Activated naive CD4-positive, alpha-beta T cell treated with anti-CD3 and anti-CD28 coated beads, Interleukin-2, amount 50 U/mL, for 24 hours (primary cell): ENCODE results near the gene GATA6.
"Not testable (repeated sequence)": the region's sequence is repeated elsewhere in the genome, so short reads cannot be mapped to it uniquely, and the experiment has no call there.

Experiments used
- H3K27ac Mint-ChIP-seq: one replicate; pipeline ENCODE4 v1.8.0; 2021; ENCODE audit warnings: mild to moderate bottlenecking, mixed read lengths
- H3K27me3 Mint-ChIP-seq: one replicate; pipeline ENCODE4 v1.8.0; 2021; ENCODE audit warnings: mixed read lengths
- H3K36me3 Mint-ChIP-seq: one replicate; pipeline ENCODE4 v1.8.0; 2021; ENCODE audit warnings: mixed read lengths
- H3K4me1 Mint-ChIP-seq: one replicate; pipeline ENCODE4 v1.8.0; 2021; ENCODE audit warnings: mixed read lengths
- H3K4me3 Mint-ChIP-seq: one replicate; pipeline ENCODE4 v1.8.0; 2021; ENCODE audit warnings: mild to moderate bottlenecking, mixed read lengths
- H3K9me3 Mint-ChIP-seq: one replicate; pipeline ENCODE4 v1.8.0; 2021; ENCODE audit warnings: mixed read lengths

The GATA6 gene

DNA sequence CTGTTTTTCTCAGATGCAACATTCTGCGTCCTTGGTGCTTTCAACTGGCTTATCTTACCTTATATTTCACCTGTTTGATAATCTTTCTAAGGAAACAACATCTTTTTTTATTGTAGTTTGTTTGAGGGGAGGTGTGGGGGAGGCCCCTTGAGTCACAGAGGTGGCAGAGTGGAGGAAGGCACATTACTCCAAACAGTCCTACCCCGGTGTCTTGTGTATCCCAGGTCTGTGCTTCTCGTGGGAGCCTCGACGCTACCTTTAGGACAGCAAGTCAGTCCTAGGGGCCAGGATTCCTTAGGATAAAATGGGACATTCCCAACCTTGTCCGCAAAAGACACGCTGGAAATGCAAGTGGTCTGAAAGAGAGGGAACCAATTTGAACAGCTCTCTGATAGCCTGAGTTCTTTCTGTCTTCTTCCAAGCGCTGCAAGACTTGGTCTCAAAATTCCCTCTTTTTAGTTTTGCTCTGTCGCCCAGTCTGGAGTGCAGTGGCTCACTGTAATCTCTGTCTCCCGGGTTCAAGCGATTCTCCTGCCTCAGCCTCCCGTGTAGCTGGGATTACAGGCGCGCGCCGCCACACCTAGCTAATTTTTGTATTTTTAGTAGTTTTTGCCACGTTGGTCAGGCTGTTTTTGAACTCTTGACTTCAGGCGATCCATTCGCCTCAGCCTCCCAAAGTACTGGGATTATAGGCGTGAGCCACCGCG lies 4.0 kb downstream of the GATA6 start:
- Mint-ChIP-seq H3K36me3 (no peaks in the 10 kb centered on the region), H3K27me3 (peaks cover 44% of the 10 kb centered on the region), H3K4me3 (peak overlapping the region; percentile 7), H3K9me3 (peaks cover 4% of the 10 kb centered on the region), H3K27ac (no peak overlapping the region), H3K4me1 (peaks cover 3% of the 10 kb centered on the region)

DNA sequence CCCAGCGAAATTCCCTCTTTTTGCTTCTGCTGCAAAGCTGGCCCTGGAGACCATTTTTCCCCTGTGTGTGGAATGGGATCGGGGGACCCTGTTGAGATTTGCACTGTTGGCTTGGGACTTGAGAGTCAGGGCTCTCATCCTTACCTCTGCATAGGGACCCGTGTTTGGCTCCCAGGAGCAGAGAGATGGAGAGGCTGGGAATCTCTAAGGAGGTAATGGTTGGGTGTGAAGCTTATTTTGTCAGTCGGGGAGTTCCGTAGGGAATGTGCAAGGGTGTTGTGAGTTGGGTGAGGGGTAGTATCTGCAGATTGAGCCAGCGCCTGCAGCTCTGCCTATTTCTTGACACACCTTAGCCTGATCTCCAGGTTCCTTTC lies 4.5 kb downstream of the GATA6 start:
- Mint-ChIP-seq H3K27me3 (peaks cover 42% of the 10 kb centered on the region), H3K4me1 (peaks cover 3% of the 10 kb centered on the region), H3K36me3 (no peaks in the 10 kb centered on the region), H3K27ac (no peak overlapping the region), H3K4me3 (peak overlapping the region; percentile 7), H3K9me3 (peaks cover 4% of the 10 kb centered on the region)

DNA sequence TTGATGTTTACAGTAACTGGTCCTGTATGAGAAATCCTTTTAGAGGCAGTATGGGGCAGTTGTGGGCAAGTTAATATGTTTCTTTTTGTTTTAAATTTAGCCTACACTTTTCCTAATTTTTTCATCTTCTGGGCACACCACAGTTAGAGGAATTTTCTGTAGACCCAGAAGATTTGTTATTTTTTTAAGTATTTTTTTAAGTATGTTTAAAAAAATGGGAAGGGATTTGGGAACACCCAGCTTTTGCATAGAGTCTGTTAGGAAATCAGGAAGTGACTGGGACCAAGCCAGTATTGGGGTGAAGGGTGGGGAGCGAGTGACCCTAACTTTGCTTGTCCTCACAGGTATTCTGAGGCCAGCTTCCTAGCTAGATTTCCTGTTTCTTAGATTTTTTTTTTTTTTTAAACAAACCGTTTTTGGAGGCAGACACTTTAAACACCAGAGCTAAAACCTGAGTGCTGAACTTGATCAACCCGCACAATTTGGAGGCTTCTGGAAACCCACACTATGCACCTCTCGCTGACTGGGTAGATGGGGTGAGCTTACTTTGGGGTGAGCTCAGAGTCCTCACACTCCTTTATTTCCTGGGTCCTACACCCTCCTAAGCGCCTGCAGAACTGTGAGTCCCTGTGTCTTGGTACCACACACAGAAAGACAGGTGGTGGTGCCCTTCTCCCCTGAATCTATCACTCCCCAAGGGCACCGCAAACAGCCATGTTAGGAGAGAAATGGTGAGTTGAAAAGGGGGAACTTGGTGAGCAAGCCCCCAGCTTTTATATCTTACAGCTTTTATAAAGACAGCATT lies 5.2 kb downstream of the GATA6 start:
- Mint-ChIP-seq H3K9me3 (peaks cover 4% of the 10 kb centered on the region), H3K4me3 (no peak overlapping the region), H3K36me3 (no peaks in the 10 kb centered on the region), H3K4me1 (peaks cover 3% of the 10 kb centered on the region), H3K27ac (no peak overlapping the region), H3K27me3 (peaks cover 42% of the 10 kb centered on the region)

GRCh38 chr18:22175346-22175745 lies 6.0 kb downstream of the GATA6 start:
- no peak overlapping the region for H3K4me3 Mint-ChIP-seq
- peaks cover 44% of the 10 kb centered on the region for H3K27me3 Mint-ChIP-seq
- H3K36me3 Mint-ChIP-seq: no peaks in the 10 kb centered on the region
- H3K27ac Mint-ChIP-seq: no peak overlapping the region
- H3K9me3 Mint-ChIP-seq: peaks cover 9% of the 10 kb centered on the region
- H3K4me1 Mint-ChIP-seq: peaks cover 2% of the 10 kb centered on the region

DNA sequence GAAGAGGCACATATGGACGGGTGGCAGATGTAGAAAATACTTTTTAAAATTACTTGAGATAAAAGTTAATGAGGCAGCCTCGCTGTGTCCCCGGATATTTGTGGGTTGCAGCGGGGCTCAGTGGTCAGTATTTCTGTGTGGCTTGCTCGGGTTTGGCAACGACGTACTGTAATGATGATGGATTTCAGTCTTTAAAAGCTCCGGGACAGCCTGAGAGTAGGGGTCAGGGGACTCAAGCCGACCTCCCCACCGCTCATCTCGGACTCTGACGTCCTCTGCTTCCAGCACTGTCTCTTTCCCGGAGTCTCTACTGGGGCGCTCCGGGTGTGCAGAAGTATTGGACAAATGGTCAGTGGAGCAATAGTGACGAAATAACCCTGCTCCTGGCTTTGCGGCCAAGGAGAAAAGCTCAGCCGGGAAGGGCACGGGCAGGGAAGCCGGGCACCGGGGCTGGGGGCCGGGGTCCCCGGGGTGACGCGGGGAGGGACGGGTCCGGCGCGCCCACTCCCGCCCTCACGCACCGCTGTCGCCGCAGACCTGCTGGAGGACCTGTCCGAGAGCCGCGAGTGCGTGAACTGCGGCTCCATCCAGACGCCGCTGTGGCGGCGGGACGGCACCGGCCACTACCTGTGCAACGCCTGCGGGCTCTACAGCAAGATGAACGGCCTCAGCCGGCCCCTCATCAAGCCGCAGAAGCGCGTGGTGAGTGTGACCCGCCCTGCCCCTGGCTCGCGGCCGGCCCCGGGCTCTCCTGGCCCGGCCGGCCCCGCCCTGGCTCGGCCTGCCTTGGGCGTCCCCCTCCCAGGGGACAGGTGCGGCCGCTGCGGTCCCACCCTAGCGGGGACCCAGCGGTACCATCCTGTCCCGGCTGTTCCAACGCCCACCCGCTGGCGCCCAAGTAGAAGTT lies 7.3 kb downstream of the GATA6 start:
- H3K4me1 Mint-ChIP-seq: no peaks in the 10 kb centered on the region
- H3K9me3 Mint-ChIP-seq: peaks cover 9% of the 10 kb centered on the region
- H3K27me3 Mint-ChIP-seq: peaks cover 40% of the 10 kb centered on the region
- H3K4me3 Mint-ChIP-seq: no peak overlapping the region
- H3K27ac Mint-ChIP-seq: no peak overlapping the region
- H3K36me3 Mint-ChIP-seq: no peaks in the 10 kb centered on the region

DNA sequence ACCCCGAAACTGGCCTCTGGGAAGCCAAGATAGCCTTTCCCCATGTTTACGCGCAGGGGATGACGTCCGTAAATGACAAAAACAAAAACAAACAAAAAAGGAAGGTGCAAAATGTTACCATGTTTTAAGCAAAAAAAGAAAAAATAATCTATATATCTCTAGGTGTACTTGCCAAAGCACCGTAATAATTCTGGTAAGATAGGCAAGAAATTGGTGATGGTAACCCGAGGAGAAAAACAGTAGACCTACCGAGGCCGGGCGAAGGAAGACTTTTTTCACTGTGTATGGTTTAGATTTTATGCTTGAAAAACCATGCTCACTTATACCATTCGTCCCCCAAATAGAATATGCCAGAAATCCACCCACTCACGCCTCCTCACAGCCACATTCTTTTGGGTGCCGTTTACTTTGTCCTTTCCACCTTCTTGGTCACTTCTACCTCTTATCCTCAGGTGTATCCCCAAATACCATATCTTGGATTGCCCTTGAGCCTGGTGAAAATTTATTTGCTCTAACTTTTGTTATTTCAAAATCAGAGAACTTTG lies 8.0 kb downstream of the GATA6 start:
- Mint-ChIP-seq H3K4me1 (no peaks in the 10 kb centered on the region), H3K27me3 (peaks cover 38% of the 10 kb centered on the region), H3K9me3 (peaks cover 9% of the 10 kb centered on the region), H3K27ac (no peak overlapping the region), H3K4me3 (no peak overlapping the region), H3K36me3 (no peaks in the 10 kb centered on the region)

GRCh38 chr18:22179174-22179573 lies 9.8 kb downstream of the GATA6 start:
- peaks cover 9% of the 10 kb centered on the region for H3K9me3 Mint-ChIP-seq
- no peak overlapping the region for H3K27ac Mint-ChIP-seq
- H3K4me1 Mint-ChIP-seq: no peaks in the 10 kb centered on the region
- peaks cover 32% of the 10 kb centered on the region for H3K27me3 Mint-ChIP-seq
- no peak overlapping the region for H3K4me3 Mint-ChIP-seq
- no peaks in the 10 kb centered on the region for H3K36me3 Mint-ChIP-seq

GRCh38 chr18:22179631-22180030 lies 10.2 kb downstream of the GATA6 start:
- Mint-ChIP-seq H3K27me3 (peaks cover 32% of the 10 kb centered on the region), H3K27ac (no peak overlapping the region), H3K4me3 (no peak overlapping the region), H3K9me3 (peaks cover 9% of the 10 kb centered on the region), H3K36me3 (no peaks in the 10 kb centered on the region), H3K4me1 (no peaks in the 10 kb centered on the region)

GRCh38 chr18:22180722-22181121 lies 11.3 kb downstream of the GATA6 start:
- Mint-ChIP-seq H3K4me3 (no peak overlapping the region), H3K9me3 (peaks cover 9% of the 10 kb centered on the region), H3K27me3 (peaks cover 22% of the 10 kb centered on the region), H3K27ac (no peak overlapping the region), H3K4me1 (no peaks in the 10 kb centered on the region), H3K36me3 (no peaks in the 10 kb centered on the region)

DNA sequence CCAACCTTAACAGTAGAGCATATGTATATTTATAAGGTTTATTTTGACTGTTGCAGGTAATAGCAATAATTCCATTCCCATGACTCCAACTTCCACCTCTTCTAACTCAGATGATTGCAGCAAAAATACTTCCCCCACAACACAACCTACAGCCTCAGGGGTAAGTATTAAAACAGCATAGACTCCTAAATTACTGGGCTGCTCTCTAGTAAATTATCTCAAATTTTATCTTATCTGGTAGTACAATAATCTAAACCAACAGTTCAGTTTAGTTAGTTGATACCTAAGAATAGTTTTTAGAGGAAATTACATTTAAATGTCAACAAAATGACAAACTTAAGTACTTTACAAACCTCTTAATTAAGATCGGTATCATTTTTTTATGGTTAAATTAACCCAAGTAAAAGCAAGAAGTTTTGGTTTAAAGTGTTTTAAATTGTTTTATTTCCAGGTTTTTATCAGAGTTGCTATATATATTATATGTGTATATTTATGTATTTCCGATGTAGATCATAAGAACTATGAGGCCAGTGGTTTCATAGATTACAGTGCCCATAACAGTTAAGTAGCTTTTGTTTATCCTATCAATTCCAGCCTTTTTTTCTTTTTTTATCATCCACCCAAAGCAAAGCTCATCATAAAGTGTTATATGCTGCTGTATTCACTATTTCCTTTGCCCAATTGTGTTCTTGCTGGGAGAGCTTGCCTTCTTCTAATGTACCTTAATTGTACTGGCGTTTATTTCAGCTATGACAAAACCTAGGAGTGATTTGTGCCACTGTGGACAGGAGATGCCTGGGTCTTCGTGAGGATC lies 13.7 kb downstream of the GATA6 start:
- Mint-ChIP-seq H3K27me3 (peaks cover 11% of the 10 kb centered on the region), H3K36me3 (no peaks in the 10 kb centered on the region), H3K27ac (no peak overlapping the region), H3K9me3 (peaks cover 5% of the 10 kb centered on the region), H3K4me3 (no peak overlapping the region), H3K4me1 (no peaks in the 10 kb centered on the region)

GRCh38 chr18:22183698-22184170 lies 14.3 kb downstream of the GATA6 start:
- H3K9me3 Mint-ChIP-seq: peaks cover 5% of the 10 kb centered on the region
- H3K27me3 Mint-ChIP-seq: peaks cover 10% of the 10 kb centered on the region
- H3K36me3 Mint-ChIP-seq: no peaks in the 10 kb centered on the region
- no peak overlapping the region for H3K27ac Mint-ChIP-seq
- no peak overlapping the region for H3K4me3 Mint-ChIP-seq
- no peaks in the 10 kb centered on the region for H3K4me1 Mint-ChIP-seq

DNA sequence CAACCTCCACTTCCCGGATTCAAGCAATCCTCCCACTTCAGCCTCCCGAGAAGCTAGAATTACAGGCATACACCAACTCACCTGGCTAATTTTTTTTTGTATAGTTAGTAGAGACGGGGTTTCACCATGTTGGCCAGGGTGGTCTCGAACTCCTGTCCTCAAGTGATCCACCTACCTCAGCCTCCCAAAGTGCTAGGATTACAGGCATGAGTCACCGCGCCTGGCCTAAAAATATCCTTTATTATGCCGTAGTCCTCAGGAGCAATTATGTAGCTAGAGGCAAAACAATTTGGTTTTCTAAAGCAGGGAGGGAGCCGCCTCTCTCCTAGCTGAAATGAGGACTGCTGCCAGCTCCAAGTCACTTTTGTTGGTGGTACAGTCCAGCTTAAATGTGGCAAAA lies 15.2 kb downstream of the GATA6 start:
- not testable (repeated sequence) for H3K9me3 Mint-ChIP-seq, H3K4me3 Mint-ChIP-seq, H3K27ac Mint-ChIP-seq, H3K4me1 Mint-ChIP-seq, H3K36me3 Mint-ChIP-seq
- H3K27me3 Mint-ChIP-seq: peaks cover 10% of the 10 kb centered on the region

- Mint-ChIP-seq H3K27me3 (peaks cover 7% of the 10 kb centered on the region), H3K27ac (no peak overlapping the region), H3K4me3 (no peak overlapping the region), H3K36me3 (no peaks in the 10 kb centered on the region), H3K9me3 (no peaks in the 10 kb centered on the region), H3K4me1 (no peaks in the 10 kb centered on the region)
These were observed 15.9 kb downstream of the GATA6 start for GRCh38 chr18:22185273-22185672.

GRCh38 chr18:22185771-22186386 lies 16.5 kb downstream of the GATA6 start:
- no peaks in the 10 kb centered on the region for H3K36me3 Mint-ChIP-seq
- H3K27ac Mint-ChIP-seq: no peak overlapping the region
- H3K4me3 Mint-ChIP-seq: no peak overlapping the region

More at GRCh38 chr18:22185771-22186386, 16.5 kb downstream of the GATA6 start:
- no peaks in the 10 kb centered on the region for H3K9me3 Mint-ChIP-seq
- no peaks in the 10 kb centered on the region for H3K4me1 Mint-ChIP-seq
- peaks cover 12% of the 10 kb centered on the region for H3K27me3 Mint-ChIP-seq
